ENCODE measurements around the gene PI4KA.

The PI4KA gene

DNA sequence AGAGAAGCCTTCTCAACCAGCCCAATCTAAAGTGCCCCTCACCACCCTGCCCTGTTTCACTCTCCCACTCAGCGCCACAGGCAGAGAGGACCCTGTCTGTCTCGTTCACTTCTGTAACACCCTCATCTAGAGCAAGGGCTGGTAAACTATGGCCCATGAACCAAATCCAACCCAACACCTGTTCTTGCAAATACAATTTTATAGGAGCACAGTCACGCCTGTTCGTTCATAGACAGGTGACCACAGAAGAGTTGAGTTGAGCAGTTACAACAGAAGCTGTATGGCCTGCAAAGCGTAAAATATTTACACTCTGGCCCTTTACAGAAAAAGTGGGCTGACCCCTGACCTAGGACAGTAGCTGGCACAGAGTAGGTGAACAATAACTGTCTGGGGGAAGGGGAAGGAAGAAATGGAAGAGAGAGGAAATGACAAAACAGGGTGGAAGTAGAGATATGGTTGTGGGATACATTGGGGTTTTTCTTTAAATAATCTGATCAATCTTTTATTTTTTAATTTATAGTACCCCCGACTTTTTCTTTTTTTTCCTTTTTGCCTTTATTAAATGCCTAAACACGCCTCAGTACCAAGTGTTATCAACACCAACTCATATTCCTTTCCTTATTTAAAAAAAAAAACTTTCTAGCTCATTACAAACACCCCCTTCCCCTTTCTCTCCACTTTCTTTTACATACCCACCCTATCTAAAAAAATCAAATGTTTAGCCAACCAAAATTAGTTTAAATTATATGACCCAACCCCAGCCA lies 63.8 kb downstream of the PI4KA start:
- peaks cover 64% of the 10 kb centered on the region for H3K36me3 ChIP-seq (ENCODE audit: control insufficient read depth, low read length)
- H3K27me3 ChIP-seq (ENCODE audit: control insufficient read depth, low read length), result no peaks in the 10 kb centered on the region
- no peak overlapping the region for H3K4me2 ChIP-seq (ENCODE audit: low read length)

DNA sequence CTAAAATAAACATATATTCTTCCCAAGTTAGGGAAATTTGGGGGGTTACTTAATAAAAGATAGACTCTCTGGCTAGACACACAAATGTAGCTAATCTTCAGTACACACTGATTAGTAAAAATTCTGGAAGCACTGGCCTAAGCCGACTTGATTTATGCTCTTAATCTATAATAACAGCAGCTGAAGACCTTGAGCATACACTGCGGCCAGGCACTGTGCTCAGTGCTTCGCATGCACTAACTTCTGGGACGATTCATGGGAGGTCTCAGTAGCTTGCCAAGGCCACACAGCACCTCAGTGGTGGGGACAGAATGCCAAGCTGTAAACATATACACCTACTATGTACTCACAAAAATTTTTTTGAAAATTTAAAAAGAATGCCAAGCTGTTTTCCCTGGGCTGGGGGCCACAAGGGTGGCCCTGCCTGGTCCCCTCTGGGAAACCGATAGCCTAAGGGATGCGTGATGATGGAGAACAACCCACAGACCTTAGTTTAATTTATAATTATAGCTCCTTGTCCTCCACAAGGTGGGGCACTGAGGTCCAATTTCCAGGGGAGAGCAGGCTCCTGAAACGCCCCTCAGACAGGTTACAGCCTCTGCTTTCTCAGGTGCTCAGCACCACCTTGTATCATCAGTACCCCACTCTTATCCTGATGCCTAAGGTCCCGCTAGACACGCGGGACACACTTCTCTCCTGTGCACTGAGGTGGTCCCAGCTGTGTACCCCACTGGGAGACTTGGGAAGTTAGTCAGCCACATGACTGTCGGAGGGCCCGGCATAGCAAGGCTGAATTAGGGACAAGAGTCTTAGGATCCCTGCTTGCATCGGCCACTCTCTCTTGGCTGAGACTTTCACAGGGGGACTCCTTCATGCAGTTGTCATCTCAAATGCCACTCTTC lies 64.6 kb downstream of the PI4KA start:
- Histone ChIP-seq H3K9me2 (replicated peaks; ENCODE audit: control insufficient read depth, low read length) (no peaks in the 10 kb centered on the region), H3K4me2 (ENCODE audit: low read length) (no peak overlapping the region), H3K9me3 (ENCODE audit: control insufficient read depth, insufficient read depth, low read length) (no peaks in the 10 kb centered on the region), H3K27ac (ENCODE audit: low read depth, low read length) (no peak overlapping the region), H3F3A (ENCODE audit: control insufficient read depth, insufficient read depth) (no peaks in the 10 kb centered on the region), H3K36me3 (ENCODE audit: control insufficient read depth, low read length) (peaks cover 59% of the 10 kb centered on the region), H3K4me3 (ENCODE audit: low read length) (no peak overlapping the region), H4K20me1 (ENCODE audit: control insufficient read depth, insufficient read depth, low read depth, low read length) (no peaks in the 10 kb centered on the region), H3K79me2 (ENCODE audit: control insufficient read depth, low read length) (no peaks in the 10 kb centered on the region), H3K27me3 (ENCODE audit: control insufficient read depth, low read length) (no peaks in the 10 kb centered on the region), H3K4me1 (ENCODE audit: control insufficient read depth, low read length) (no peaks in the 10 kb centered on the region)
- no peak for TF ChIP-seq EZH2phosphoT487 (IDR thresholded peaks at IDR 0.05; ENCODE audit: borderline replicate concordance, low read length)

More for the DNA sequence above, 63.8 kb downstream of the PI4KA start:
- Histone ChIP-seq H3K4me1 (ENCODE audit: control insufficient read depth, low read length) (no peaks in the 10 kb centered on the region), H3K4me3 (ENCODE audit: low read length) (no peak overlapping the region), H3K79me2 (ENCODE audit: control insufficient read depth, low read length) (no peaks in the 10 kb centered on the region), H3K9me3 (ENCODE audit: control insufficient read depth, insufficient read depth, low read length) (no peaks in the 10 kb centered on the region), H3K9me2 (replicated peaks; ENCODE audit: control insufficient read depth, low read length) (no peaks in the 10 kb centered on the region), H3F3A (ENCODE audit: control insufficient read depth, insufficient read depth) (no peaks in the 10 kb centered on the region), H4K20me1 (ENCODE audit: control insufficient read depth, insufficient read depth, low read depth, low read length) (no peaks in the 10 kb centered on the region), H3K27ac (ENCODE audit: low read depth, low read length) (no peak overlapping the region)
- no peak for TF ChIP-seq EZH2phosphoT487 (IDR thresholded peaks at IDR 0.05; ENCODE audit: borderline replicate concordance, low read length)
- TF ChIP-seq, protein P1, sequence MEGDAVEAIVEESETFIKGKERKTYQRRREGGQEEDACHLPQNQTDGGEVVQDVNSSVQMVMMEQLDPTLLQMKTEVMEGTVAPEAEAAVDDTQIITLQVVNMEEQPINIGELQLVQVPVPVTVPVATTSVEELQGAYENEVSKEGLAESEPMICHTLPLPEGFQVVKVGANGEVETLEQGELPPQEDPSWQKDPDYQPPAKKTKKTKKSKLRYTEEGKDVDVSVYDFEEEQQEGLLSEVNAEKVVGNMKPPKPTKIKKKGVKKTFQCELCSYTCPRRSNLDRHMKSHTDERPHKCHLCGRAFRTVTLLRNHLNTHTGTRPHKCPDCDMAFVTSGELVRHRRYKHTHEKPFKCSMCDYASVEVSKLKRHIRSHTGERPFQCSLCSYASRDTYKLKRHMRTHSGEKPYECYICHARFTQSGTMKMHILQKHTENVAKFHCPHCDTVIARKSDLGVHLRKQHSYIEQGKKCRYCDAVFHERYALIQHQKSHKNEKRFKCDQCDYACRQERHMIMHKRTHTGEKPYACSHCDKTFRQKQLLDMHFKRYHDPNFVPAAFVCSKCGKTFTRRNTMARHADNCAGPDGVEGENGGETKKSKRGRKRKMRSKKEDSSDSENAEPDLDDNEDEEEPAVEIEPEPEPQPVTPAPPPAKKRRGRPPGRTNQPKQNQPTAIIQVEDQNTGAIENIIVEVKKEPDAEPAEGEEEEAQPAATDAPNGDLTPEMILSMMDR (IDR thresholded peaks at IDR 0.05; ENCODE audit: low read depth, low read length, poor library complexity, severe bottlenecking), result no peak

DNA sequence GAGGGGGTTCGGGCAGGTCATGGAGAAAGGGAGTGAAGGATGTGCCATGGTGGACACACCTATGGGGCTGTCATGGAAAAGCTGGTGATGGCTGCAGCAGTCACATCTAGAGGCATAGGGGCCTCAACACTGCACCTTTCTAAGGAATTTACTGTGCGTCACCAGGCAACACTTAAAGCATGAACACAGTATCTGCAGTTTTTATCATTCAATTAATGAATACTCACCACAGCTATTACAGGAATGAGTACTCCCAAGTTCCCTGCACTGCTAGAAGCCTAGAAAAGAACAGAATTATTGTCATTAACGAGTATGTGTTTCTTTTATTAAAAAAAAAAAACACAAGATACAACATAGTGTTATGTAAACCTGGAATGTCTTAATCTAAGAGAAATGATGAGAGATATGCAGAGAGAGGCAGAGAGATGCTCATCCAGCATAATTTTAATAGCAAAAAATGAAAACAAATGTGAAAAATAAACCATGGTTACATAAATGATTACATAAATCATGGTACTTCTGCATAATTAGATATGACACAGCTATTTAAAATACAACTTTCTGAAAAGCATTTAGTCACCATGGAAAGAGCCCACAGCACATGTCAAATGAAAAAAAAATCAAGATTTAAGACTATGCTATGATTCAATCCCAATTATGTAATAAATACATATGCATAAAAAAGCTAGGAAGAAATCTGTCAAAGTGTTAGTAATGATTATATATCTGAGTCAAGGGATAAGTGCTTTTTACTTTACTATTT lies 65.5 kb downstream of the PI4KA start:
- TF ChIP-seq, protein P1 (IDR thresholded peaks at IDR 0.05; ENCODE audit: low read depth, low read length, poor library complexity, severe bottlenecking), result no peak
- TF ChIP-seq EZH2phosphoT487 (IDR thresholded peaks at IDR 0.05; ENCODE audit: borderline replicate concordance, low read length), result no peak
- no peak overlapping the region for H3K27ac ChIP-seq (ENCODE audit: low read depth, low read length)
- H3K9me3 ChIP-seq (ENCODE audit: control insufficient read depth, insufficient read depth, low read length), result no peaks in the 10 kb centered on the region
- no peak overlapping the region for H3K4me3 ChIP-seq (ENCODE audit: low read length)
- H3K9me2 ChIP-seq (replicated peaks; ENCODE audit: control insufficient read depth, low read length), result no peaks in the 10 kb centered on the region
- H3K4me1 ChIP-seq (ENCODE audit: control insufficient read depth, low read length), result no peaks in the 10 kb centered on the region
- no peaks in the 10 kb centered on the region for H4K20me1 ChIP-seq (ENCODE audit: control insufficient read depth, insufficient read depth, low read depth, low read length)
- H3K79me2 ChIP-seq (ENCODE audit: control insufficient read depth, low read length), result no peaks in the 10 kb centered on the region
- H3K4me2 ChIP-seq (ENCODE audit: low read length), result no peak overlapping the region
- H3K36me3 ChIP-seq (ENCODE audit: control insufficient read depth, low read length), result peaks cover 59% of the 10 kb centered on the region
- H3K27me3 ChIP-seq (ENCODE audit: control insufficient read depth, low read length), result no peaks in the 10 kb centered on the region
- H3F3A ChIP-seq (ENCODE audit: control insufficient read depth, insufficient read depth), result no peaks in the 10 kb centered on the region
